ENCODE data around the gene CD226.
"Not testable (repeated sequence)": the region's sequence is repeated elsewhere in the genome, so short reads cannot be mapped to it uniquely, and the experiment has no call there.

CD226 gene

GRCh38 chr18:69956057-69956456 is 8.4 kb upstream of the CD226 start:
- no peak for DNase-seq

- no peak for DNase-seq
These were observed 7.2 kb upstream of the CD226 start for GRCh38 chr18:69954719-69955480.

- DNase-seq, result no peak
These were observed 5.5 kb upstream of the CD226 start for GRCh38 chr18:69953191-69953590.

- DNase-seq, result no peak
These were observed 3.5 kb upstream of the CD226 start for GRCh38 chr18:69951182-69951581.

GRCh38 chr18:69949538-69949936 is 1.9 kb upstream of the CD226 start:
- DNase-seq, result no peak

- DNase-seq, result no peak
These were observed 1.4 kb upstream of the CD226 start for GRCh38 chr18:69948919-69949537.

- no peak for DNase-seq
These were observed 583 bp upstream of the CD226 start for GRCh38 chr18:69948256-69948655.

GRCh38 chr18:69946608-69947155 is 991 bp downstream of the CD226 start:
- DNase-seq, result no peak

- DNase-seq, result no peak
These were observed 2.2 kb downstream of the CD226 start for GRCh38 chr18:69945220-69946114.

GRCh38 chr18:69944436-69944835 is 3.2 kb downstream of the CD226 start:
- DNase-seq, result no peak

GRCh38 chr18:69943021-69943420 is 4.7 kb downstream of the CD226 start:
- DNase-seq, result no peak

GRCh38 chr18:69941183-69941582 is 6.5 kb downstream of the CD226 start:
- DNase-seq, result no peak

- DNase-seq, result not testable (repeated sequence)
These were observed 7.9 kb downstream of the CD226 start for GRCh38 chr18:69939812-69940211.

- no peak for DNase-seq
These were observed 11.5 kb downstream of the CD226 start for GRCh38 chr18:69936191-69936558.

- no peak for DNase-seq
These were observed 12.1 kb downstream of the CD226 start for GRCh38 chr18:69935319-69936190.

GRCh38 chr18:69934601-69935265 is 12.9 kb downstream of the CD226 start:
- no peak for DNase-seq

GRCh38 chr18:69929041-69929774 is 18.5 kb downstream of the CD226 start:
- no peak for DNase-seq

GRCh38 chr18:69916412-69916811 is 31.3 kb downstream of the CD226 start:
- no peak for DNase-seq

- no peak for DNase-seq
These were observed 38.8 kb downstream of the CD226 start for GRCh38 chr18:69908838-69909237.

GRCh38 chr18:69906765-69907164 is 40.9 kb downstream of the CD226 start:
- DNase-seq, result no peak

- no peak for DNase-seq
These were observed 46.7 kb downstream of the CD226 start for GRCh38 chr18:69900941-69901340.
